HG02571 (cell line): ENCODE data around the gene TMEFF2.
"Not testable (repeated sequence)": the region's sequence is repeated elsewhere in the genome, so short reads cannot be mapped to it uniquely, and the experiment has no call there.

Source experiments
- ATAC-seq: cut with Tn5 transposase; IDR thresholded peaks from one replicate; pipeline ENCODE4 v1.9.1; 2021; ENCODE audit warnings: mild to moderate bottlenecking, moderate library complexity; ENCODE audit not compliant: unreplicated experiment

TMEFF2 gene

DNA sequence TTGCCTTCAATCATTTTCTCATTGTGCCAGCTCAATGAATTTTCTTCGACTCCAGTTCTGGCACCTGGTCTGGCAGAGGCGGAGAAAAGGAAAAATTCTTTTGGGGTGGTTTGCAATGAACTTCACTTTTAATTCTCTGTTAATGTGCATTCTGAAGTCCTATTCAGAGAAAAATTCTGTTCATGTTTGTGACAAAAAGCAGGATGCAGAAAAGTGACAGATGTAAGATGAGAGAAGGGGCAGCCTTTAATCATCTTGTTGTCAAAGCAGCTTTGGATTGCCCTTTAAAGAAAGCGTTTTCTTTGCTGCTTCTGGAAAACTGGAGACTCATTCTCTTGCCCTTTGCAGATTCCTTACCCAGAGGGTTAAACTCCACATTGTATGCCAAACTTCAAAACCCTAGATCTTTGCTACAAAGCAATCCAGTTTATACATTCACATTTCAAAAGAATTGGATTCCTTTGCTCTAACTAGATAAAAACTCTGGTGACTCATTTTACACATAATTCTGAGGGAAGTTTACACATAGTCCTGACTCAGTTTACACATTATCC lies 253.3 kb downstream of the TMEFF2 start:
- ATAC-seq, result no peak

DNA sequence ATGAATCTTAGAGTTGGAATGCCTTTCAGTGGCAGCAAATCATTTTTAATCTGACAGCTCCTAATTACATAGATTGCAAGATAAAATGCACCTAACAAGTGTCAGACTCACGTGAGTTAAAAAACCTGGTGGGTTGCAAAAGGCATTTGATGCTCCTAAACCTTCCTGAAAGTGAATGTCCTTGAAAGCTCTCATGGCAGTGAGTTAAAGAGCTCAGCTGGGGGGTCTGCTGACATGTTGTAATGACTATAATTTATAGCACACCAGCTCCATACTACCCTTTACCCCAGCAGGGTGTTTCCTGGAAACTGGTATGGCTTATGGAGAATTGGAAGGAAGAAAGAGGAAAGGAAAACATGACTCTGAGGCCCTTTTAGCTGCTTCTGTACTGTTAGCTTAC lies 256.0 kb downstream of the TMEFF2 start:
- ATAC-seq, result no peak

DNA sequence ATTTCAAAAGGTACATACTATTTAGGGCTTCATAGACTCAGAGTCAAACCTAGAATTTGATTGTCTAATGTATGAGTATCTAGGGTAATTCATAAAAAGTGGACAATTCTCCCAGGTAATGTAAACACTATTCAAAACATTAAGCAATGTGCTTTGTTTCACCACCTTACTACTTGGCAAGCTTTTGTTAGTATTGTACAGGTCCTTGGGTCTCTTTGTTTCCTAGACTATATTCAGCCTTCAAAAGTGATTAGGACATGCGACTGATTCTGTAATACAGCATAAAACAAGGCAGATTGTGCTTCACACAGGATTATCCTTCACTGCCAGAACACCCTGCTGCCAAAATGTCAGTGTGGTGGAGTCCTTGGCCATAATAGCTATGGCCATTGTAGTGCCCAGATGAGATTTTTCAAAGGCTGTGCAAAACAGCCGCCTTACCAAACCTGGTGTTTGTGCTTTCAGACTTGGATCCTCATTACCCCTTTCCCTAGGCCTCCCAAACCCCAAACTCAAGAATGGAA lies 257.8 kb downstream of the TMEFF2 start:
- no peak for ATAC-seq

DNA sequence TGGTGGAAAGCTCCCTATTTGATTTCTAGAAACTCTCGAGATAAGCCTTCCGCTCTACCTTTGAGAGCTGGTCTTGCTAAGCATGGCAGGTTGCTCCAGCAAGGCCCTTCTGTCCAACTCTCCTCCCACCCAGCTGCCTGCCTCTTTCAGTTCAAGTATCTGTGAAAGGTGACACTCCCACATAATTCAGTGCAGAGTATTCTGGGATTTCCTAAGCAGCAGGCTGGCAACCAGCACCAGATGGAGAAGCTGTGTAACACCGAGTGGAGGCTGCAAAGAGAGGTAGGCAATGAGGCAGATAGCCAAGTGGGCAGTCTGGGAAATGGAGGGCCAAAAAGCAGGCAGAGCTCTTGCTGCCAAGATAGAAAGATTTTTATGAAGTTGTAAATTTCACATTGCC lies 259.5 kb downstream of the TMEFF2 start:
- no peak for ATAC-seq

DNA sequence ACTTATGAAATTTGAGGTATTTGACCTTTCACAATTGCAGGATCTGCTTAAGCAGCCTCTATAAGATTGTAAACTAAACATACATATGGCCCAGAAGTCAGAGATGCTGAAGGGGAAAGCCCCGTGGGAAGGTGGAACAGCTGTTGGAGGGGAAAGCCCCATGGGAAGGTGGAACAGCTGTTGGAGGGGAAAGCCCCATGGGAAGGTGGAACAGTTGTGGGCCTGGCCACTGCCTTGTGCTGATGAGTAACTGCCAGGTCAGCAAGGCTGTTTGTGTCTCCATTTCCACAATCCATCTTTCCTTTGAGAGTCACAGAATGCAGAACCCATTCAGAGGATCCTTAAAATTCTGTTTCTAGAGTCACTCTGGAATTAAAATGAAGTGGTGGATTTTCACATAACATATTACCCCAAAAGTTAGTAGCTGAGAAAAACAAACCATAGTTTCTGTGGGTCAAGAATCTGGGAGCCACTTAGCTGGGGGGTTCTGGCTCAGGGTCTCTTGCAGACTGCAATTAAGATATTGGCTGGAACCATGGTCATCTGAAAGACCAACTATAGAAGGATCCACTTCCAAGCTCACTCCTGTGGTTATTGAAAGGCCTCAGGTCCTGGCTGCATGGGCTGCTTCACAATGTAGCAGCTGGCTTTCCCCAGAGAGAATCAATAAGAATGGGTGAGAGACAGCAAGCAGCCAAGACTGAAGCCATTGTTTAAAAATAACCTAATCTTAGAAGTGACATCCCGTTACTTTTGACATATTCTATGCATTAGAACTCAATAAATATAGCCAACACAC lies 261.2 kb downstream of the TMEFF2 start:
- peak; percentile 97 for ATAC-seq

DNA sequence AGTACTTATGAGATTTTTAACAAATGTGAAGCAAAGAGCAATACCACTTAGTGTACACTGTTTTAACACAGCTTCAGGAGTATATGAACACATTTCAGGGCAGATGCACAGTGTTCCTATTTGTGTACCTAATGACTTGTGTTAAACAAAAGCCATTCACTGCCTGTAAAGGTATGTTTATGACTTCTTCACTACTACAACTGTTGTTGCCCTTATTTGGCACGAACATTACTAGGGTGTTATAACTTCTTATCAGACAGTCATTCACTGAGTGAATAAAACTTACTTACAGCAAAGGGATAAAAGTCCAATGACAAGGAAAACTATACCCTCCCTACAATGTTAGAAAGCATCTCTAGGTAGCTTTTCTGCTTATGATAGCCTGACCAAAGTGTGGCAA lies 262.4 kb downstream of the TMEFF2 start:
- no peak for ATAC-seq

DNA sequence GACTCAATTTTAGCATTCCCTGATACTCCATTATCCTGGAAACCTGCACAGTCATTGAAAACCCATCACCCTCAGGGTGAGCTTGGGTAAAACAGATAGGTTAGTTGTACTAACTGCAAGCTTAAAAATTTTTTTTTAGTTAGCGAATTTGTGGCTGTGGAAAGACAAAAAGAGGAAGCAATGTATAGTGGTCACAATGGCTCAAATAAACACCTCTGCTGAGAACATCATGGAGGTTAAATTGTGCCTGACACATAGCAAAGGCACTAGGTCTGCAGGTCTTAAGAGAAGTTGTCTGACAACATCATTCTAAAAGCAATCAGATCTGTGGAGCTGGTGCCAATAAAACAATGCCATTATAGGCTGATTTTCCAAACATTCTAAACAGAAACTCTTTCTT lies 263.4 kb downstream of the TMEFF2 start:
- ATAC-seq, result no peak

DNA sequence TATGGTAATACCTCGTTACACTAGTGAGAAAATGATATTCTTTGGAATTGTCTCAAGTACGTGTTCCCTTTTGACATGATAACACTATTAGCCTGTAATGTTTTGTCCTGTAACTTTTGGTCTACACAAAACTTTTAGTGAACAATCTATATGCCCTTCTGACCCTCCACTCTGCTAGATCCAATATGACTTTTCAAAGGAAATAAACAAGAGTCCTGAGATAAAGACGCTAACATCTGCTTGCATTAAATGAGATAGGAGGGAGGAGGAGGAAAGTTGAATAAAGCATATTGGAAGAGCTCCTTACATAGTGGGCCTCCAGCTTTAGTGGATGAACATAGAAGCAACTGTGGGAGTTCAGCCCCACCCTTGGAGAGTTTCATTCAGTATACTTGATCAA lies 264.5 kb downstream of the TMEFF2 start:
- no peak for ATAC-seq

DNA sequence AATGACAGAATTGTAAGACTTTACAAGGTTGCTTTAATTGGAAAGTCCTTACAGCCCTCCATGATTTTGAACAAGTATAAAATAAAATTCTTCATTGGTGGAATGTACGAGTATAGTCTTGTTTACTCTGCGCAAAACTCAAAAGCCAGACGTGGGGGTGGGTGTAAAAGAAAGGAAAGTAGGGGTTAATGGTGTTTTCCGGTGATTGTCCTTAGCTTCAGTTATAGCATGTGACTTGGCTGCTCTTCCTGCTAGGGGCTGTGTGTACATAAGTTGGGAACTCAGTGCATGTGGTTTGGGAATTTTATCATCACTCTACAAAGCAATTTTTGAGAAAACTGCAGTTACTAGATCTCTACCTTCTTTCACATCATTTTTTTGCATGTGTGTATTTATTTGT lies 265.4 kb downstream of the TMEFF2 start:
- no peak for ATAC-seq

DNA sequence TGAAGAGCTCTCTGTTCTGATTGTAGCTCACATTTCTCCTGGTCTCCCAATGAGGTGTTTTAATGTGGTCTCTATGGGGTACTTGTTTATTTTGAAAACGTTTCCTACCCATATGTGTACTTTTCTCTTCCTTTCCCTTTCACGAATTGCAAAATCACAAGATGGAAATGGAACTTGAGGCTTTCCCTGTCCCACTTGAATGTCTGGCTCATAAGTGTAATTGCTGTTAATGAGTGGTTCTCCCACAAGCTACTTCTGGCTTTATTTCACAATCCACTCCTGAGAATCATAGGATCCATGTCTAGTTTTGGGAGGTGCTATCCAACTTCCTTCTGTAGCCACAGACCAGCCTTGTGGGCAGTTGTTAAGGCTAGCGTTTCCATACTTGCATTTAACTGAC lies 266.7 kb downstream of the TMEFF2 start:
- no peak for ATAC-seq

DNA sequence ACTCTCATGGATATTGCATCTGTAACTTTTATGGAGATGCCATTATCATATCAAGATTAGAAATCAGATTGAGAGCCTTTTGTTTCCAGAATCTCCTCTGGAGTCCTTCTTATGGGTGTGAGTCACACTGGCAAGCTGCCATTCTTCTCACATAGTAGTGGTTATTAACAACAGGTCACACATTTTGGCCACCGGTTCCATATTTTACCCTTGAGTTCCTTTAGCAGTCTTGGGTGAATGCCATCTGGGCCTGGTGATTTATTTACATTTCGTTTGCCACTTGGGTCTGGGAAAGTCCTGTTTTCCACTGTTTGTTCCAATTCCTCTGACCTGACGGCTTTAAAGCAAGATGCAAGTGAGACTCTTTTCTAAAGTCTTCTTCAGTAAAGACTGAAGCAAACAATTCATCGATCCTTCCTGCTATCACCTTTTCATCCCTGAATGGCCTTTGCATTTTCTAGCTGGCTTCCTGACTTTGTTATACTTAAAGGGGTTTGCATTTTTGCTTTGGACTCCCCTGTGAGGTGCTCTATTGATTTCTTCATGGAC lies 267.3 kb downstream of the TMEFF2 start:
- no peak for ATAC-seq

DNA sequence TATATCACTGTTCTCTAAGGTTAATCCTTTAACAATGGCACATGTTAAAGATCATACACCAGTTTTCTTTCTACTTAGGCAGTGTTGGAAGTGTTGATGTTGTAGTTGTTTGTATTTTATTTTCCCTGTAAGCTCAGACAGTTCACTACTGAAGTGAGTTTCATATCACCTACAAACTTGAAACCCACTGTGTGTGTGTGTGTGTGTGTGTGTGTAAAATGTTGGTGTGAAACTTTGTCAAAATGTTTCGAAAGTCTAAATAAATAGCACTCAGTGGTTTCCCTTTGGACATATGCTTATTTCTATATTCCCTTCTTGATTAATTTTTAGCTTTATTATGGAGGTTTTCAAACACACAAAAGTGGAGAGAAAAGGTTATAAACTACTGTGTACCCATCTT lies 268.1 kb downstream of the TMEFF2 start:
- no peak for ATAC-seq

DNA sequence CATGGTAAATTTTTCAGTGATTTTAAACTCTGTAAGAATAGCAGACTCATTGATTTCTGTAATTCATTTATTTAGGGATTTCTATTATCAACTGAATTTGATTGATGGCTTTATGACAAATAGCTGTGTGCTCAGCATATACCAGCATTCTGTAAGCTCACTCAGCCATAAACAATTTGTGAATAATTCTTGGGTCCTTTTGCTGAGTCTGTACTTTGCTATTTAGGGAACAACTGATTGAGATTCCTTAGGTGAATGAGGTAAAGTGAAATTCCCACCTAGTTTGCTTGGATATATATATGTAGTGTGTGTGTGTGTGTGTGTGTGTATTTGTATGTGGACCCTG lies 271.1 kb downstream of the TMEFF2 start:
- no peak for ATAC-seq

DNA sequence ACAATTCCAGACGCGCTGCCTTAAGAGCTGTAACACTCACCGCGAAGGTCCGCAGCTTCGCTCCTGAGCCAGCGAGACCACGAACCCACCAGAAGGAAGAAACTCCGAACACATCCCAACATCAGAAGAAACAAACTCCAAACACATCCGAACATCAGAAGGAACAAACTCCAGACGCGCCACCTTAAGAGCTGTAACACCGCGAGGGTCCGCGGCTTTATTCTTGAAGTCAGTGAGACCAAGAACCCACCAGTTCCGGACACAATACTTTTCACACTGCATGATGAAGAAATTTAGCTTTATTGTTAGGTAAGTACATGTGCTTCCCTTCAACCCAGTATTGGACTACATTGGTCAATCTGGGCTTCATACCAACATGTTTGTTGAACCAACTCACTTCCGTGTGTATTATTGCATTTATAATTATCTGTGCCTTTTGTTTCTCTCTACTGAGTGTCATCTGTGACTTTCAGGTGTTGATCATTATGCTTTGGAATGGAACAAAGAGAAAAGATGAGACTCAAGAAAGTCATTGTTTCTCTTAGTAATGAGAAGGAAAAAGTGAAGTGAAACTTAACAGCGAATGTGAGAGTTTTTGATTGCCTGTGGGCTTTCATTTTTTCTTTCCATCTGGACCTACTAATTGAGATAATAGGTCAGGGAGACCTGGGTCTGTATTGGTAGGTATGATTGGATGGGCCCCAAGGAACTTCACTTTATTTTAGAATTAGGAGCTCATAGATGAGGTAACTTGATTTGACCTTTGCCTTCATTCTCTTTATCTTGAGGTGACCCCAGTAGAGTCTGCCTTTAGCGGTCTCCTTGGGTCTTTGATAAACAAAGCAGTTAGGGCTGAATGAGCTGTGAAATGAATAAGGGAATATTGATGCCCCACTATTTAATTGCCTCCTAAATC lies 271.7 kb downstream of the TMEFF2 start:
- ATAC-seq, result peak; percentile 97

DNA sequence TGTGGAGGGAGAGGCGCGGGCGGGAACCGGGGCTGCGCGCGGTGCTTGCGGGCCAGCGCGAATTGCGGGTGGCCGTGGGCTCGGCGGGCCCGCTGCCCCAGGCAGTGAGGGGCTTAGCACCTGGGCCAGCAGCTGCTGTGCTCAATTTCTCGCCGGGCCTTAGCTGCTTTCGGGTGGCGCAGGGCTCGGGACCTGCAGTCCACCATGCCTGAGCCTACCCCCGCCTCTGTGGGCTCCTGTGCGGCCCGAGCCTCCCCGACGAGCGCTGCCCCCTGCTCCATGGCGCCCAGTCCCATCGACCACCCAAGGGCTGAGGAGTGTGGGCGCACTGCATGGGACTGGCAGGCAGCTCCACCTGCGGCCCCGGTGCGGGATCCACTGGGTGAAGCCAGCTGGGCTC lies 273.1 kb downstream of the TMEFF2 start:
- ATAC-seq, result not testable (repeated sequence)

DNA sequence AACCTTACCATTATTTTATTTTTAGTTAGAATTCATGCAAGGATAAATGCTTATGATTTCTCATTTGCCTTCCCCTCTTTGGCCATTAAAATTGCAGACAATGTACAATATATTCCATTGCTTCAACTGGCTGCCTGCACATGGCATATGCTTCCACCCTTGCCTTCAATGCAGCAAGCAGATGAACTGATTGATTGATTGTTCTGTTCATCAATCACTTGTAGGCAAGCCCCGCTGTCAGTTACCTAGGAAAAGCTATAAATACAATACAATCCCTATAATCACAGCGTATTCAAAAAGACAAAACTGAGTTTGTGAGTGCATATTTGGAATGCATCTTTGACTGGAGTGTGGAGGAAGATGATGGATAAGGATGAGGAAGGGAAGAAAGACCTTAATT lies 274.2 kb downstream of the TMEFF2 start:
- no peak for ATAC-seq

DNA sequence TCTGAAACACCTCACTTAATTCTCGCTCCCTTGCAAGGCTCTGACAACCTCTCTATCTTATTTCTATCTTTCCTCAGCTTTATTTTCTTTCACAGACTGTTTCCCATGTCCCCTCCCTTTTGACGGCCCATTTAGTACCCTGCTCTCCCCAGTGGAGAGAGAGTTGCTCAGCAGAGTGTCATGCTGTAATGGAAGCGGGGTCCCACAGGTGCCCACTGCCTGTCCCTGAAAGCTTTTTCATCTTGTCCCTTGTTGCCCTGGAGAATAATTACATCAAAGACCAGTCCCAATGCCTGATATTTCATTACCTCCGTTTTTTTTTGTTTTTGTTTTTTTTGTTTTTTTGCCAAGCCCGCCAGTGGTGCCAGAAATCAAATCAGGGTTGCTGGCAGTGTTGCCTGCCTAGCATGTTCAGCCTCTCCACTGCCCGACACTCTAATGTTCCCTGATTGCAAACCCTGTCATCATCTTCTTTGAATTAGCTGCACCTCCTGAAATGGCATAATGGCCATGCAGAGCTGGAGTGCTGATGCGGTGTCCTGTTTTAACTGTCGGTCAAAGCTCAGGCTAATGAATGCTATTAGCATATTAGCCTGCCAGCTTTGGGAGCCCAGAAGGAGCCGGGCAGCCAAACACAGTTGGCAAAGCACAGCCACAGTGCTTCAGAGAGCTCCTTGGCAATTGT lies 276.6 kb downstream of the TMEFF2 start:
- ATAC-seq, result no peak

DNA sequence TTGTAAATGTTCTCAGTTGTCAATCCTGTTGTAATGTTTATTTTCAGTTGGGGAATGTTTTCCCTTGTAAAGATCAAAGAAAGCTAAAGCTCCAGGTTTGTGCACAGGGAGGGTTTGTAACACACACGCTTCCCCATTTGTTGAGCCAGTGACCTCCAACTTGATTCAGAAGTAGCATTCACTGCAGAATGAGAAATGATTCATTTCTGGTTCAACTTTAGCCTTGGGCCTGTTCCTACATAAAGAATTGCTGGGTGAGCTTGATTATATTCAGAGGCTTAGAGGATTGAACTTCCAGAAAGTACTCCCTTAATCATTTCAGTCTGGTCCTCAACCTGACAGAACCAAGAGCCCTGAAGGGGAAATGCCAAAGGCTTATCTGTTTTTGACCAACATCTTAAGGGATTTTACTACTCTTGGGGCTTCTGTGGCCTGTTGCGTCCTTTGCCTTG lies 277.3 kb downstream of the TMEFF2 start:
- no peak for ATAC-seq

DNA sequence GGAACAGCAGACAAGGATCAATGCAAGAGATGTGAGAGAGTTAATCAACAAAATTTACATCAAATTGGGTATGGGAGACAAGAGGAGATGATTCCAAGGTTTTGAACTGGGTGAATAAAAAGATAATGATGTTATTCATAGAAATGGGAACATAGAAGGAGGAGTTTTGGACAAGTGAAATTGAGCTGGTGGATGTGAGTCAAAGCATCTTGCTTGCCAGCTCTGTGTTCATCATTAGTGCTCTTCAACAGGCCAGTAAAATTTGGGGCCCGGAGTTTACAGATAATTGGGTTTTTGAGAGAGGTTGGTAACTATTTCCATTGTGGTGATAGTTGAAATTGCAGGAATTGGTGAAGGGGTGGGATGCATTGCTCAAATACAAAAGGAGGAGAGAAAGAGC lies 277.9 kb downstream of the TMEFF2 start:
- no peak for ATAC-seq

DNA sequence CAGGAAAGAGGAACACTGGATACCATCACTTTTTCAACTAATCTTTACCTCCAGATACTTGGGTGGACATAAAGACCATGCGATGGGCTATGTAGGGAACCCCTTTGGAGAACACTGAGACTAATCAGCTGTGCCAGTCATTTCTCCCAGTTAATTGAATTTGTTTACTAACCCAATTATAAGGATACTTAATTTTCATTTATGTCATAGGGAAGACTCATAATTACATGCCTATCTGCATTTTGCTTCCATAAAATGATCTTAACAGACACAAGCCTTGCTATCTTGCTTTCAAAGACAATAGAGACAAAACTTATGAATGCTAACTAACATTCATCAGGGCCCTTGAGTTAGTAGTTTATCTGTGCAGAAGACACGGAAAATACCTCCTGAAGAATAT lies 279.0 kb downstream of the TMEFF2 start:
- ATAC-seq, result no peak

DNA sequence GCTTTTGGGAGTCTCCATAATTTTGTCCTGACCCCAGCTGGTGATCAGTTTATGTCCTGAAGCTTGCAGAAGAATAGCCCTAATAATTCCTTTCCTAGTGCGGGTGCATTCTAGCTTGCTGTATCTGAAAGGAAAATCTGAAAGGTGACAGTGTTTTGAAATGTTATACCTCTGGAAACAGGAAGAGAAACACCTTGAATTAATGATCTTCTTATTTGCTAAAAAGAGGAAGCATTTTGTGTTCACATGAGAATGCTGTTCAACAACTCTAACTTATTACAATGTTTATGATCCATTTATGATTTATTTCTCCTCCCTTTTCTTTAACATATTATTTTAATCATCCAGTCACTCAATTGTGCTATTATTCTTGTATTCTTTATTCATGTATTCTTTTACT lies 280.9 kb downstream of the TMEFF2 start:
- ATAC-seq, result no peak
